GM12891 (cell line): Measurements from ENCODE around the gene KIF20B. TPM values are rescaled to one million over a fixed set of nuclear protein-coding genes. Genes with fewer than 3 reads are reported as not detected.

Experiments used
- DNase-seq: peaks from one replicate; pipeline ENCODE4 v3.0.0; 2011; ENCODE audit warnings: low spot score; ENCODE audit not compliant: insufficient read length
- FAIRE-seq: peaks from 2 replicates; lab custom pipeline; 2011; peaks lifted over from hg19 to GRCh38; lab: Jason Lieb, UNC
- PAX5 ChIP-seq: IDR thresholded peaks from 2 replicates; pipeline ENCODE4 v1.6.1; 2011; ENCODE audit warnings: low read length, moderate library complexity, mild to moderate bottlenecking; ENCODE audit not compliant: insufficient read depth, severe bottlenecking
- POLR2A ChIP-seq: IDR thresholded peaks from 2 replicates; pipeline ENCODE4 v1.6.1; 2011; ENCODE audit warnings: low read depth, low read length, control low read depth
- POLR2AphosphoS5 ChIP-seq: IDR thresholded peaks from 2 replicates; pipeline ENCODE4 v1.6.1; 2011; ENCODE audit warnings: low read depth, low read length, control low read depth
- POU2F2 ChIP-seq: IDR thresholded peaks from 2 replicates; pipeline ENCODE4 v1.6.1; 2011; ENCODE audit warnings: low read depth, mild to moderate bottlenecking, control low read depth, low read length, moderate library complexity
- SPI1 ChIP-seq: IDR thresholded peaks from 2 replicates; pipeline ENCODE4 v1.6.1; 2011; ENCODE audit warnings: low read depth, low read length, control low read depth
- TAF1 ChIP-seq: IDR thresholded peaks from 2 replicates; pipeline ENCODE4 v1.6.1; 2011; ENCODE audit warnings: low read depth, low read length, control low read depth
- polyA plus RNA-seq: library from polyadenylated mRNA; unstranded; fragments of >200 nt; gene quantifications from one replicate; pipeline ENCODE4 v1.2.1, GENCODE V29; 2012; ENCODE audit warnings: low read depth, missing spikeins, inconsistent platforms; ENCODE audit not compliant: missing spikeins

The KIF20B gene, protein sequence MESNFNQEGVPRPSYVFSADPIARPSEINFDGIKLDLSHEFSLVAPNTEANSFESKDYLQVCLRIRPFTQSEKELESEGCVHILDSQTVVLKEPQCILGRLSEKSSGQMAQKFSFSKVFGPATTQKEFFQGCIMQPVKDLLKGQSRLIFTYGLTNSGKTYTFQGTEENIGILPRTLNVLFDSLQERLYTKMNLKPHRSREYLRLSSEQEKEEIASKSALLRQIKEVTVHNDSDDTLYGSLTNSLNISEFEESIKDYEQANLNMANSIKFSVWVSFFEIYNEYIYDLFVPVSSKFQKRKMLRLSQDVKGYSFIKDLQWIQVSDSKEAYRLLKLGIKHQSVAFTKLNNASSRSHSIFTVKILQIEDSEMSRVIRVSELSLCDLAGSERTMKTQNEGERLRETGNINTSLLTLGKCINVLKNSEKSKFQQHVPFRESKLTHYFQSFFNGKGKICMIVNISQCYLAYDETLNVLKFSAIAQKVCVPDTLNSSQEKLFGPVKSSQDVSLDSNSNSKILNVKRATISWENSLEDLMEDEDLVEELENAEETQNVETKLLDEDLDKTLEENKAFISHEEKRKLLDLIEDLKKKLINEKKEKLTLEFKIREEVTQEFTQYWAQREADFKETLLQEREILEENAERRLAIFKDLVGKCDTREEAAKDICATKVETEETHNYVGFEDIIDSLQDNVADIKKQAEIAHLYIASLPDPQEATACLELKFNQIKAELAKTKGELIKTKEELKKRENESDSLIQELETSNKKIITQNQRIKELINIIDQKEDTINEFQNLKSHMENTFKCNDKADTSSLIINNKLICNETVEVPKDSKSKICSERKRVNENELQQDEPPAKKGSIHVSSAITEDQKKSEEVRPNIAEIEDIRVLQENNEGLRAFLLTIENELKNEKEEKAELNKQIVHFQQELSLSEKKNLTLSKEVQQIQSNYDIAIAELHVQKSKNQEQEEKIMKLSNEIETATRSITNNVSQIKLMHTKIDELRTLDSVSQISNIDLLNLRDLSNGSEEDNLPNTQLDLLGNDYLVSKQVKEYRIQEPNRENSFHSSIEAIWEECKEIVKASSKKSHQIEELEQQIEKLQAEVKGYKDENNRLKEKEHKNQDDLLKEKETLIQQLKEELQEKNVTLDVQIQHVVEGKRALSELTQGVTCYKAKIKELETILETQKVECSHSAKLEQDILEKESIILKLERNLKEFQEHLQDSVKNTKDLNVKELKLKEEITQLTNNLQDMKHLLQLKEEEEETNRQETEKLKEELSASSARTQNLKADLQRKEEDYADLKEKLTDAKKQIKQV (N-terminal part only)
- polyA plus RNA-seq, result 7.4 TPM

- DNase-seq (peak; percentile 70), FAIRE-seq (peak; percentile 98)
- TF ChIP-seq SPI1 (0 out of 2 replicates have a peak, but pooled peaks have one; percentile 19), TAF1 (peak; percentile 70), POU2F2 (0 out of 2 replicates have a peak, but pooled peaks have one; percentile 55), PAX5 (no peak), POLR2AphosphoS5 (peak; percentile 88), POLR2A (peak; percentile 90)
These were observed at the start of gene KIF20B for GRCh38 chr10:89701242-89702120. TSS of gene KIF20B (plus strand) at chr10:89701590. CDS start at chr10:89705295, 3,705 bp downstream.

DNA sequence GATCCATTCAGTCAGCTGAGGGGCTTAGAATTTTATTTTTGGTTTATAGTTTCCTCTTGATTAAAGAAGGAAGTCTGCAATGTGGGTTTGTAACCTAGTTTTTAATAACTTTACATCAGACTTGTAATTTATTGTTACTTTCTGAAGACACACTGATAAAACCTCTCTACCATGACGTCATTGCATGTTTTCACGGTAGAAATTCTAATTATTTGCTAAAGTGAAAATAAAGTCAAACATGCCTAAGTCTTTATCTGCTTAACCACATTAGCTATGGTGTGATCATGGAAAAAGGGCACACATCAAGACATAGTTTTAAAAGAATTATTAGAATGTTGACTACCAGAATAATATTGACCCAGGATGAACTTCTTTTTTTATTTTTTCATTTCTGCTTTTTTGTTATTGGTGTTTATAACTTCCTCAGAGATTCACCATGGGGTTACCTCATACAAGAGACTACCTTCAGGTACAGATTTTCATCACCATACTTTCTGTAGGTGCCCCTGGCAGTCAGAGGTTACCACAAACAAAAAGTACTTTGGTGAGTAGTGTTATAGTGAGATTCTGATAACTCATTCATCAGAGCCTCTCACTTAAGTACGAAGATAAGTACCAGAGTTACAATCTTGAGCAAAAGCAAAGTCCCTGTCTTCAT, 49.3 kb upstream of the KIF20B start:
- DNase-seq (no peak), FAIRE-seq (peak; percentile 87)
- TF ChIP-seq POLR2A (no peak), TAF1 (no peak), SPI1 (peak; percentile 71)

- TF ChIP-seq POU2F2, result no peak
- no peak for TF ChIP-seq POLR2AphosphoS5
- no peak for TF ChIP-seq TAF1
- TF ChIP-seq POLR2A, result no peak
- TF ChIP-seq PAX5, result no peak
- no peak for TF ChIP-seq SPI1
- no peak for DNase-seq
- no peak for FAIRE-seq
These were observed 48.5 kb upstream of the KIF20B start for GRCh38 chr10:89652806-89653370.

DNA sequence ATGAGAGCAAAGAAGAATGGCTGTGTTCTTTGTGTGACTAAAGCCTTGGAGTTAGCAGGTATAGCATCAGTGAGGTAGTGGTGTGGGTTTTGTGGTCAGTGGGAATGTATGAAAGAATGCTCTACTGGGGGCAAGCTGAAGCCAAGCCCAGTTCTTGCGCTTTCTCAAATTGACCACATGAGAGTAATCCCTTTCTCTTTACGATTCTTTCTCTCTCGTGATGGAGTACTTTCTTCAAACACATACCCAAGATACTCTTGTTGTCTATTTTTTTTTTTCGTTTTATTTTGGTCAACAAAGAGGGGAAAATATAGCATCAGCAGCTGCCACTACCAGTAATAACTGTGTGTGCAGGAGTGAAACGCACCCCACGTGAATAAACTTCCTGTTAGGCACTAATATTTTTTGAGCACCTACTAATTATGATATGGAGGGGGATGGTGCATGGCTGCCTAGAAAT, 48.0 kb upstream of the KIF20B start:
- no peak for DNase-seq
- TF ChIP-seq POU2F2, result 0 out of 2 replicates have a peak, but pooled peaks have one; percentile 5
- no peak for TF ChIP-seq SPI1
- no peak for TF ChIP-seq POLR2AphosphoS5
- peak; percentile 97 for FAIRE-seq

DNA sequence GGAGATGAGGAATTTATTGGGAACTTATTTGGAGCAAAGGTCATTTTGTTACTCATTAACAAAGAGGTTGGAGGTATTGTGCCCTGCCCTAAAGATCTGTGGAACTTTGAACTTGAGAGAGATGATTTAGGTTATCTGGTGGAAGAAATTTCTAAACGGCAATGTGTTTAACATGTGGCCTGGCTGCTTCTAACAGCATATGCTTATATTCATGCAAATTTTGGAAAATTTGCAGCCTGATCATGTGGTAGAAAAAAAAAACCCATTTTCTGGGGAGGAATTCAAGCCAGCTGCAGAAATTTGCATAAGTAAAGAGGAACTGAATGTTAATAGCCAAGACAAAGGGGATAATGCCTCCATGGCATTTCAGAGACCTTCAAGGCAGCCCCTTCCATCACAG, 45.7 kb upstream of the KIF20B start:
- FAIRE-seq, result no peak
- no peak for DNase-seq
- no peak for TF ChIP-seq POU2F2
- TF ChIP-seq TAF1, result no peak
- no peak for TF ChIP-seq PAX5
- peak; percentile 89 for TF ChIP-seq SPI1

DNA sequence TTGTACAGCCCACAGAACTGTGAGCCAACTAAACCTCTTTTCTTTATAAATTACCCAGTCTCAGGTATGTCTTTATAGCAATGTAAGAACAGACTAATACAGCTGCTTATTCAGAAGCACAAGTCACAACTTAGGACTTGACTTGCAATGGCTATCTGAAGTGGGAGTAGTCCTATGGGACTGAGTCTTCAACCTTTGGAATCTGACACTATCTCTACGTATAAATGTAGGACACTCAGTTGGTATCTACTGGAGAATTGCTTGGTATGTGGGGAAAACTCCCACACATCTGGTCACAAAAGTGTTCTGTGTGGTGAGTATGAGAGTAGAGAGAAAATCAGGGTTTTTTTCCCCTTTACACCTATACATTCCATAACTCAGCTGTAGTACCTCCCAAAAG, 44.1 kb upstream of the KIF20B start:
- FAIRE-seq, result no peak
- no peak for DNase-seq
- no peak for TF ChIP-seq TAF1
- no peak for TF ChIP-seq POLR2AphosphoS5
- TF ChIP-seq SPI1, result no peak
- TF ChIP-seq PAX5, result no peak
- TF ChIP-seq POLR2A, result no peak
- no peak for TF ChIP-seq POU2F2

DNA sequence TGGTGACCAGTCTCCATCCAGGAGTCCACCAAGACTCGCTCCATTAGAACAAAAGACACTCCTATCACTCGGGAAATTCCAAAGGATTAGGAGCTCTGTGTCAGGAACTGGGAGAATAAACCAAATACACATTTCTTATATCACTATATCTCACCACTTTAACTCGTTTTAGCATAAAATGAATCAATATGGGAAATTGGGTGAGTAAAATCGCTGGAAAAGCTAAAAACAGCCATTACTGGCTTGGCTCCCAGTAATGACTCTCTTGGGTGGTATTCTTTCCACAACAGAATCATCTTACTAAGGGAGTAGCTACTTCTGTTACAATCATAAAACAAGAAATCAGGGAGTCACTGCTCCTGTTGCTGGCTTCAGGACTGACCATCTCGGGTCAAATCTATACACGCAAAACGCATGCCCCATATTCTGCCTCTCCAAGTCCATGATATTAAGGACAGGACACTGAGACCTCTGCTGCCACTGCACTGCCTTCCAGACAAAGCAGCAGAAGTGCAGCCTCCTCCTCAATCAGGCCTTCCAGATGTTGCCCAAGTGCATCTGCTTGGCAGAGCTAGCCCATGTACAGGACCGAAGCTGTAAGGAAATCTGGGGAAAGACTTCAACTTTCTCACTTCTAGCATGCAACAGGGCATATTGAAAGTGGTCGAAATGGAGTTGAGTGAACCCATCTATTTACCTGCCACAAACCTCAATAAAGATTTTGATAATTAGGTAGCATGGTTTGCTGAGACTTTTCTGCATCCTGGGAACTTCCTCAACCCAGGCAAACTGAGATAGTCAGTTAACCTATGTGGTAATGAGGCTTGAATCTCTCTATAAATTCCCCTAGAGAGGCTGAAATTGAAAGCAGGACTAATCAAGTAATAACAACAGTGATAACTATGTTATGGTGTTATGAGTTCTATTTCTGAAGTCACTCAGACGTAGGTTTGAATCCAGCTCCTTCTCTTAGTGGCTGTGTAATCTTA, 42.0 kb upstream of the KIF20B start:
- FAIRE-seq (no peak), DNase-seq (no peak)
- no peak for TF ChIP-seq TAF1
- no peak for TF ChIP-seq POLR2A
- no peak for TF ChIP-seq POU2F2
- TF ChIP-seq POLR2AphosphoS5, result no peak
- no peak for TF ChIP-seq PAX5
- TF ChIP-seq SPI1, result no peak
